GM23248 (cell line): ENCODE data around the gene GAGE2A.

Experiments
- EZH2 ChIP-seq: fragments of 200-600 bp; sonication (generic); IDR thresholded peaks from 2 replicates; pipeline ENCODE4 v1.6.1; 2018; ENCODE audit warnings: antibody characterized with exemption, mild to moderate bottlenecking; ENCODE audit not compliant: insufficient read depth, poor library complexity, severe bottlenecking
- EZH2phosphoT487 ChIP-seq: fragments of 200-600 bp; sonication (generic); IDR thresholded peaks from 2 replicates; pipeline ENCODE4 v1.6.1; 2018; ENCODE audit warnings: antibody characterized with exemption, moderate library complexity, mild to moderate bottlenecking, low read depth; ENCODE audit not compliant: insufficient read depth

- no peak for TF ChIP-seq EZH2
- no peak for TF ChIP-seq EZH2phosphoT487
These were observed 21.5 kb downstream of the GAGE2A start for GRCh38 chrX:49610718-49611310.
